Small intestine (tissue), 7 donors: ENCODE data around the gene UBE4A. TPM values are rescaled to one million over a fixed set of nuclear protein-coding genes. Genes with fewer than 3 reads are reported as not detected.

ENCODE experiments used
- DNase-seq, 2 donors: peaks; one replicate each; pipeline versions ENCODE4 v3.0.0 to v3.0.0-alpha.2; 2013
- FAIRE-seq: peaks from 2 replicates; lab custom pipeline; 2012; peaks lifted over from hg19 to GRCh38; lab: Jason Lieb, UNC
- H3K27ac ChIP-seq, 3 donors: one replicate each; pipeline ENCODE4 v1.5.1; 2013; ENCODE audit warnings: low read length in 2 of 3, mild to moderate bottlenecking in 2 of 3, control low read depth in 1 of 3, inconsistent platforms in 1 of 3, low read depth in 1 of 3, moderate library complexity in 1 of 3
- H3K27me3 ChIP-seq, 3 donors: one replicate each; pipeline ENCODE4 v1.6.1; 2013; ENCODE audit warnings: low read length in 3 of 3, inconsistent platforms in 1 of 3; ENCODE audit not compliant: control insufficient read depth in 3 of 3, insufficient read depth in 3 of 3
- H3K36me3 ChIP-seq, 3 donors: one replicate each; pipeline ENCODE4 v1.6.1; 2013; ENCODE audit warnings: low read length in 3 of 3, inconsistent platforms in 1 of 3, low read depth in 1 of 3, mild to moderate bottlenecking in 1 of 3, moderate library complexity in 1 of 3; ENCODE audit not compliant: control insufficient read depth in 3 of 3, insufficient read depth in 2 of 3
- H3K4me1 ChIP-seq, 3 donors: one replicate each; pipeline ENCODE4 v1.6.1; 2013; ENCODE audit warnings: low read length in 2 of 3, inconsistent platforms in 1 of 3, low read depth in 1 of 3, mild to moderate bottlenecking in 1 of 3, moderate library complexity in 1 of 3; ENCODE audit not compliant: control insufficient read depth in 3 of 3, insufficient read depth in 2 of 3
- H3K4me3 ChIP-seq, 3 donors: one replicate each; pipeline ENCODE4 v1.5.1; 2013; ENCODE audit warnings: low read length in 3 of 3, control low read depth in 1 of 3, inconsistent platforms in 1 of 3, low read depth in 1 of 3, mild to moderate bottlenecking in 1 of 3, moderate library complexity in 1 of 3
- H3K9me3 ChIP-seq, 2 donors: one replicate each; pipeline ENCODE4 v1.6.1; 2013; ENCODE audit warnings: low read depth in 1 of 2, low read length in 1 of 2; ENCODE audit not compliant: control insufficient read depth in 2 of 2, insufficient read depth in 1 of 2
- WGBS, 3 donors: extraction: QIAGEN DNeasy Blood & Tissue Kit; methylation state at CpG; one replicate each; pipeline ENCODE4 v1.1.7; 2013; 5-methylcytosine and 5-hydroxymethylcytosine counted together
- polyA plus RNA-seq, 4 donors: library from polyadenylated mRNA; stranded (reverse) in 3 of 4; unstranded in 1 of 4; fragments of 200-250 nt in 3 of 4; fragments of 120-200 nt in 1 of 4; gene quantifications; one replicate each; pipeline versions ENCODE4 v1.2.1 to v1.2.3, GENCODE V29; 2013
- donor health status: healthy with polysubstance abuse.
- donor health status: control.
- donor health status: control.
- donor health status: Bipolar disorder and iron deficiency.
- donor health status: healthy.

Gene UBE4A
- polyA plus RNA-seq, 4 donors, result 11.3 to 42.3 (median 14.2) TPM

GRCh38 chr11:118439646-118440045 lies 80.2 kb downstream of the UBE4A start:
- Histone ChIP-seq H3K27ac (no peak overlapping the region), H3K4me1 (peaks cover 7 to 29% (median 13%) of the 10 kb centered on the region in 3 donors), H3K4me3 (no peak overlapping the region), H3K9me3 (no peaks in the 10 kb centered on the region), H3K36me3 (peaks cover 0 to 5% (median 0%) of the 10 kb centered on the region in 3 donors), H3K27me3 (no peaks in the 10 kb centered on the region)
- no peak for FAIRE-seq
- no peak for DNase-seq

- Histone ChIP-seq H3K4me3 (no peak overlapping the region), H3K4me1 (peaks cover 6 to 28% (median 13%) of the 10 kb centered on the region in 3 donors), H3K36me3 (peaks cover 0 to 9% (median 2%) of the 10 kb centered on the region in 3 donors), H3K27me3 (no peaks in the 10 kb centered on the region), H3K27ac (peak overlapping the region in 1 of 3 donors; percentile 26), H3K9me3 (no peaks in the 10 kb centered on the region)
- WGBS, 3 donors, result 28 to 41% (median 39%) methylated on average over 3 of the region's 3 CpGs
- DNase-seq (no peak), FAIRE-seq (no peak)
Observed at GRCh38 chr11:118441770-118442275, 82.4 kb downstream of the UBE4A start.

GRCh38 chr11:118442301-118442700 lies 82.9 kb downstream of the UBE4A start:
- H3K27me3 ChIP-seq, result no peaks in the 10 kb centered on the region
- no peak overlapping the region for H3K27ac ChIP-seq
- no peak for FAIRE-seq
- WGBS, 3 donors, result 22 to 42% (median 24%) methylated on average over 3 of the region's 3 CpGs
- H3K9me3 ChIP-seq, result no peaks in the 10 kb centered on the region
- peaks cover 0 to 9% (median 3%) of the 10 kb centered on the region in 3 donors for H3K36me3 ChIP-seq
- no peak for DNase-seq
- no peak overlapping the region for H3K4me3 ChIP-seq
- H3K4me1 ChIP-seq, result peaks cover 6 to 28% (median 13%) of the 10 kb centered on the region in 3 donors

DNA sequence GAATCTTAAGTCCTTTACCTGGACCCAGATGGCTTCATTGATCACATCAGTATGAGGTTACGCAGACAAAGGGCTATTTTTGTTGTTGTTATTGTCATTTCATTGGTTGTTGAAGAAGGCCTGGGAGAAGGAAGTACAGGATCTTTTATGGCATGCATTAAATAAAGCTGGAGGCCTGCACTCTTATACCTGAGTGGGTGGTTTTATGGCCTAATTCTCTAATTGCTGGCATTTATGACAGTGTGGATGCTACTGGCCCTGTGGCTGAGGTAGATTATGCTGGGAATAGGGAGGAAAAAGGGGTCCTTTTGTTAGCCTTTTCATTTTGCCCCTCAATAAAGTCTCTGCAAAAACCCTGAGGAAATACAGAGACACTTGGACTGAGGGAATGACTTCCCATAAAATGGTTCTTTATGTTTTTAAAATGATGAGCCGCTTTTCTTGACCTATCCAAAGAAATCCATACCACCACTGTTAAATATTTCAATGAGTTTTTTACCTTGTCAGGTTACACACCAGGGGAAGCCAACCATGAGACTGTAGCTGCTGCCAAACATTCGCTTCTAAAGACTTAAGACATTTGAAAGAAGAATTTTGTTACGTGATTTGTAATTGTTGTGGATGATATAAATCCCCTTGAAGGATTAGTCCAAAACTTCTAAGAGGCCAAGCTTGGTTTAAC lies 83.6 kb downstream of the UBE4A start:
- no peak for FAIRE-seq
- H3K4me1 ChIP-seq, result peaks cover 6 to 23% (median 13%) of the 10 kb centered on the region in 3 donors
- WGBS, 3 donors, result 58 to 72% (median 58%) methylated on average over 4 of the region's 4 CpGs

GRCh38 chr11:118443590-118444218 lies 84.3 kb downstream of the UBE4A start:
- FAIRE-seq (no peak), DNase-seq (no peak)
- Histone ChIP-seq H3K4me1 (peaks cover 6 to 20% (median 13%) of the 10 kb centered on the region in 3 donors), H3K9me3 (no peaks in the 10 kb centered on the region), H3K36me3 (peaks cover 0 to 9% (median 3%) of the 10 kb centered on the region in 3 donors), H3K27ac (no peak overlapping the region), H3K27me3 (no peaks in the 10 kb centered on the region), H3K4me3 (no peak overlapping the region)
- WGBS, 3 donors, result 62 to 69% (median 65%) methylated on average over 2 of the region's 2 CpGs

More for the DNA sequence above, 83.6 kb downstream of the UBE4A start:
- Histone ChIP-seq H3K36me3 (peaks cover 0 to 9% (median 3%) of the 10 kb centered on the region in 3 donors), H3K27ac (no peak overlapping the region), H3K27me3 (no peaks in the 10 kb centered on the region), H3K9me3 (no peaks in the 10 kb centered on the region), H3K4me3 (no peak overlapping the region)
- peak; percentile 61 to 68 for DNase-seq

- FAIRE-seq, result no peak
- Histone ChIP-seq H3K4me1 (peaks cover 0 to 4% (median 4%) of the 10 kb centered on the region in 3 donors), H3K27me3 (no peaks in the 10 kb centered on the region), H3K36me3 (peaks cover 0 to 21% (median 3%) of the 10 kb centered on the region in 3 donors), H3K9me3 (no peaks in the 10 kb centered on the region), H3K4me3 (no peak overlapping the region), H3K27ac (no peak overlapping the region)
- WGBS, 3 donors, result 92 to 94% (median 93%) methylated on average over 4 of the region's 4 CpGs
- DNase-seq, result no peak
Observed at GRCh38 chr11:118447423-118447822, 88.0 kb downstream of the UBE4A start.

DNA sequence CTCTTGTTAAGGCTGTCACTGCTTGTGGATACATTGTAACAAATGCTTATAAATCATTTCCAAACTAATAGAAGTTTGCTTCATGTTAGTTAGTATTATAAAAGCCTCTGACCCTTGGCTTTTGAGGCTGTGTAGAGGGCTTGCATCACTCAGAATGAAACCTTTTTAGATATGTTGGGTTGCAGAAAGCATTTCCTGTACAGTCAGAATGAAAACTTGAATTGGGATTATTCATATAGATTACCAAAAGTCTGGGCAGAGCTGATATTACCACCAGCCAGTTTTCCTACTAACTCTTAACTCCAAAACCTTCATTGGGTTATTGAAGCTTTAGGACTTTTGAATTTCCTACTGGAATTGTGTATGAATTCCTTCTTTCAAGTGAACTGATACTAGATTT lies 88.9 kb downstream of the UBE4A start:
- no peak for DNase-seq
- Histone ChIP-seq H3K27ac (no peak overlapping the region), H3K4me3 (no peak overlapping the region), H3K36me3 (peaks cover 0 to 21% (median 3%) of the 10 kb centered on the region in 3 donors), H3K9me3 (no peaks in the 10 kb centered on the region), H3K27me3 (no peaks in the 10 kb centered on the region), H3K4me1 (peaks cover 0 to 4% (median under 1%) of the 10 kb centered on the region in 3 donors)
- FAIRE-seq, result no peak
